Transverse colon (tissue), 4 donors: ENCODE measurements around the gene RXFP1. TPM values are rescaled to one million over a fixed set of nuclear protein-coding genes. Genes with fewer than 3 reads are reported as not detected.

ENCODE experiments used
- DNase-seq: peaks from one replicate; pipeline ENCODE4 v3.0.0-alpha.2; 2019
- H3K27ac ChIP-seq, 4 donors: fragments of 200-600 bp; sonication (generic); 2 replicates each; pipeline ENCODE4 v1.5.1; 2016 to 2018; ENCODE audit warnings: inconsistent platforms in 4 of 4
- H3K27me3 ChIP-seq: fragments of 200-600 bp; sonication (generic); 2 replicates; pipeline ENCODE4 v1.5.1; 2017; ENCODE audit warnings: inconsistent platforms
- H3K36me3 ChIP-seq, 4 donors: fragments of 200-600 bp; sonication (generic); 2 replicates each; pipeline ENCODE4 v1.5.1; 2017 to 2019; ENCODE audit warnings: inconsistent platforms in 4 of 4
- H3K4me1 ChIP-seq, 4 donors: fragments of 200-600 bp; sonication (generic); 2 replicates each; pipeline ENCODE4 v1.5.1; 2017 to 2020; ENCODE audit warnings: inconsistent platforms in 4 of 4
- H3K4me3 ChIP-seq, 4 donors: fragments of 200-600 bp; sonication (generic); 1 replicate in 1 of 4; 2 replicates in 3 of 4; pipeline versions ENCODE4 v1.5.1 to v1.6.1; 2017 to 2019; ENCODE audit warnings: inconsistent platforms in 4 of 4
- H3K9me3 ChIP-seq, 2 donors: fragments of 200-600 bp; sonication (generic); 2 replicates each; pipeline ENCODE4 v1.5.1; 2017 to 2019; ENCODE audit warnings: inconsistent platforms in 2 of 2
- CTCF ChIP-seq, 5 experiments: fragments of 200-600 bp in 3 of 5; fragments of 450-650 bp in 2 of 5; sonication (generic) in 3 of 5; IDR thresholded peaks; 1 replicate in 2 of 5; 2 replicates in 3 of 5; pipeline ENCODE4 v1.5.1; 2016 to 2017; ENCODE audit warnings: antibody characterized with exemption in 5 of 5, inconsistent platforms in 3 of 5, mild to moderate bottlenecking in 2 of 5, moderate library complexity in 1 of 5
- EP300 ChIP-seq: sonication (generic); formaldehyde crosslinking; IDR thresholded peaks from one replicate; pipeline ENCODE4 v1.6.1; 2017; ENCODE audit warnings: antibody characterized with exemption, low read depth
- POLR2A ChIP-seq: fragments of 450-650 bp; IDR thresholded peaks from one replicate; pipeline ENCODE4 v1.6.1; 2016; ENCODE audit warnings: antibody characterized with exemption, mild to moderate bottlenecking, moderate library complexity
- POLR2AphosphoS5 ChIP-seq, 3 donors: sonication (generic); formaldehyde crosslinking; IDR thresholded peaks; one replicate each; pipeline ENCODE4 v1.6.1; 2016; ENCODE audit warnings: antibody characterized with exemption in 3 of 3
- WGBS, 2 donors: methylation state at CpG; one replicate each; pipeline ENCODE4 v1.1.5; 2018; ENCODE audit warnings: low coverage in 1 of 2; 5-methylcytosine and 5-hydroxymethylcytosine counted together
- in situ Hi-C, 4 donors: fragments of 200-750 bp; cut with MboI; loops; one replicate each; pipeline versions ENCODE4 v1.15.0 to v1.15.1; 2017; ENCODE audit warnings: low sequenced_read_pairs in 3 of 4, low pct_ligation_motif_present in 1 of 4, low pct_unique_long_range_greater_than_20kb in 1 of 4
- intact Hi-C: fragments of 100-400 bp; cut with DNase I; formaldehyde crosslinking; loops from one replicate; pipeline ENCODE4 v1.15.1; 2023; ENCODE audit warnings: low total_unique reads
- total RNA-seq, 4 donors: library from RNA; depleted of rRNA; stranded (reverse); fragments of >200 nt; gene quantifications; one replicate each; pipeline ENCODE4 v1.1.0, GENCODE V29; 2016

Gene RXFP1
- total RNA-seq, 4 donors from 2014 or later = 0.16 TPM; not detected in 3

GRCh38 chr4:158644760-158645159 is 123.1 kb downstream of the RXFP1 start:
- in situ Hi-C loops (loop anchor here in 1 of 4 donors (25.0 kb wide), 1 partner anchor 632 kb away; no protein-coding TSS in a partner anchor), intact Hi-C loops (no loop called here)
- DNase-seq = no peak
- no peak for TF ChIP-seq POLR2A
- no peak for TF ChIP-seq EP300
- TF ChIP-seq POLR2AphosphoS5 (IDR thresholded peaks at IDR 0.05) = no peak
- no peak for TF ChIP-seq CTCF (IDR thresholded peaks at IDR 0.05)
- no peak overlapping the region for H3K4me3 ChIP-seq
- no peaks in the 10 kb centered on the region for H3K27me3 ChIP-seq
- no peaks in the 10 kb centered on the region for H3K36me3 ChIP-seq
- WGBS, 2 donors = 69% methylated on average over 3 of the region's 3 CpGs
- H3K27ac ChIP-seq = no peak overlapping the region
- no peaks in the 10 kb centered on the region for H3K9me3 ChIP-seq
- H3K4me1 ChIP-seq = no peaks in the 10 kb centered on the region

- H3K36me3 ChIP-seq = no peaks in the 10 kb centered on the region
- in situ Hi-C loops = loop anchor here in 1 of 4 donors (25.0 kb wide), 1 partner anchor 637 kb away; no protein-coding TSS in a partner anchor
Measured at GRCh38 chr4:158649111-158649680, 127.5 kb downstream of the RXFP1 start.

GRCh38 chr4:158652920-158653319 is 131.2 kb downstream of the RXFP1 start:
- Histone ChIP-seq H3K36me3 (no peaks in the 10 kb centered on the region), H3K27me3 (no peaks in the 10 kb centered on the region), H3K4me3 (no peak overlapping the region), H3K9me3 (no peaks in the 10 kb centered on the region), H3K27ac (no peak overlapping the region), H3K4me1 (no peaks in the 10 kb centered on the region)
- 8 to 15% methylated on average over 2 of the region's 2 CpGs for WGBS, 2 donors
- DNase-seq = no peak
- in situ Hi-C loops = no loop called here
- intact Hi-C loops = no loop called here
- no peak for TF ChIP-seq POLR2AphosphoS5 (IDR thresholded peaks at IDR 0.05)
- TF ChIP-seq EP300 = no peak
- no peak for TF ChIP-seq CTCF (IDR thresholded peaks at IDR 0.05)
- TF ChIP-seq POLR2A = no peak

More at GRCh38 chr4:158649111-158649680, 127.5 kb downstream of the RXFP1 start:
- Histone ChIP-seq H3K4me1 (no peaks in the 10 kb centered on the region), H3K27ac (no peak overlapping the region), H3K27me3 (no peaks in the 10 kb centered on the region), H3K9me3 (no peaks in the 10 kb centered on the region), H3K4me3 (no peak overlapping the region)
- WGBS, 2 donors = 50 to 73% methylated on average over 4 of the region's 4 CpGs
- no peak for DNase-seq
- TF ChIP-seq POLR2A (no peak), POLR2AphosphoS5 (IDR thresholded peaks at IDR 0.05) (no peak), EP300 (no peak), CTCF (IDR thresholded peaks at IDR 0.05) (no peak)
- intact Hi-C loops = no loop called here

- in situ Hi-C loops (no loop called here), intact Hi-C loops (no loop called here)
- H3K4me1 ChIP-seq = no peaks in the 10 kb centered on the region
- H3K9me3 ChIP-seq = no peaks in the 10 kb centered on the region
- H3K36me3 ChIP-seq = no peaks in the 10 kb centered on the region
- no peaks in the 10 kb centered on the region for H3K27me3 ChIP-seq
- no peak for TF ChIP-seq POLR2A
- TF ChIP-seq CTCF (IDR thresholded peaks at IDR 0.05) = no peak
- TF ChIP-seq EP300 = no peak
- no peak for TF ChIP-seq POLR2AphosphoS5 (IDR thresholded peaks at IDR 0.05)
- no peak for DNase-seq
- no peak overlapping the region for H3K27ac ChIP-seq
- H3K4me3 ChIP-seq = no peak overlapping the region
- WGBS, 2 donors = 68% methylated on average over 1 of the region's 1 CpG; no CpG with 5 or more reads in 1 of the 2 donors
Measured at GRCh38 chr4:158656439-158656838, 134.8 kb downstream of the RXFP1 start.
